HG02885 (cell line): ENCODE results near the gene ATP6V1C2.

Experiments
- ATAC-seq: cut with Tn5 transposase; IDR thresholded peaks from one replicate; pipeline ENCODE4 v1.9.1; 2021; ENCODE audit warnings: mild to moderate bottlenecking; ENCODE audit not compliant: unreplicated experiment, poor library complexity

The ATP6V1C2 gene

DNA sequence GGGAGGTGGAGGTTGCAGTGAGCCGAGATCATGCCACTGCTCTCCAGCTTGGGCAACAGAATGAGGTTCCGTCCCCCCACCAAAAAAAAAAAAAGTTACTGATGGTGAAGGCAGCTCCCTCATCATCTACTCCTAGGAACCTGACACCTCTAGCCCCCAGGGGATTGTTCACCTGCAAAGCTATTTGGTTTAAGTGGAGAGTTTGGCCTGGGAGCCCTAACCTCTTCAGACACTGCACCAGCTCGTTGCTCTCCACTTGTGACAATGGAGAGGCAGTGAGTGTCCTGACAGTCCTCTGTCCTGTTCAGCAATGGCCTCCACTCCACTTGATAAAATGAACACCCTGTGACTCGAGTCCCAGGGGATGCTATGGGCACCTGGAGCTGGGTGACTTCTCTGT lies 43.5 kb downstream of the ATP6V1C2 start:
- ATAC-seq = no peak

DNA sequence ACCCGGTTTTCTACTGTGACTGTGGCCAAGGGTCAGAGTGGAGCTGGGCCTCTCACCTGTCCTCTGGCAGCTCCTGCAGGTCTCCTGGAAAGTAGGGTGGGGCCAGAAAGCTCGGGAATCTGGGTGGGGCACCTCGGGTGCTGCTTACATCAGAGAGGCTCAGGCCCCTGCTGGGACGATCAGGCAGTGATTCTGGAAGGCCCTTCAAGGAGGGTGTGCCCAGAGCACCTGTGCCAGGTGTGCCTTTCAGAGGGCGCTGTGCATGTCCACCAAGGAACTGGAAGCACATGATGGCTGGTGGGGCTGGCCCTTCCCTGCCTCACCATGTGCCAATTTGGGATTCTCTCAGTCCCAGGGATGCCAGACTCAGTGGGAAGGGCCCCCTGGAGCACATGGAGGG lies 44.0 kb downstream of the ATP6V1C2 start:
- no peak for ATAC-seq

DNA sequence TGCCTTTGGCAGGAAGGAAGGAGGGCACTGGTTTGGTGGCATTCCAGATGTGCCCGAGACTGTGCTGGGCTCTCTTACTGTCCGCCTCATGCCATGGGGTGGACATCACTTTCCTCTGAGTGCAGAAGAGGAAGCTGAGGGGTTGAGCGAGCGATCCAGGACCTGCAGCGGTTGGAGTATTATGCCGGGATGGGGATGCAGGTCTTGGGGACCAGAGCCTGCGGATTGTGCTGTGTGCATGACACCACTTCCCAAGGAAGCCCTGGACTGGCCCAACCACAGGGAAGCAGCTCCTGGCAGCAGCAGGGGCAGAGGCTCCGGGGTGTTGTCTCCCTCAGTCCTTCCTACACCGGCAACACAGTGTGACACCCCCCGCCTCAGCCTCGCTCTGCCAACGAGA lies 44.5 kb downstream of the ATP6V1C2 start:
- no peak for ATAC-seq

DNA sequence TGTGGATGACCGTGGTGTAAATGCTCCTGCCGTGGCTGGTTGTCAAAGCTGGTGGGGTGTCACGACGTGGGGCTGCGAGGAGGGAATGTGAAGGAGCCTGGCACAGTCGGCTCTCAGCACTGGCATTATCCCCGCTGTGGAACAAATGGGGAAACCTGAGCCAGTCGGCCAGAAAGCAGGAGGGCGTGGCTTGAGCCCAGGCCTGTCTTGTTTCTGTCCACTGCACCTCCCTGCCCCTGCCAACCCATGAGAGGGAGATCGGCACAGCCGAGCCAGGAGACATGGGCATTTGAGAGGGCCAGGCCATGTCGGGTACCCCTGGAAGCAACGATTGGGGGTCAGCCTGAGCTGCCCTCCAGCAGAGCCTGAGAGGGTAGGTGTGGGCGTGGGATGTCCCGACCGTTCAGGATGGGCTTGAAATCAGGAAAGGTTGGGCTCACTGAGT lies 46.7 kb downstream of the ATP6V1C2 start:
- ATAC-seq = no peak

DNA sequence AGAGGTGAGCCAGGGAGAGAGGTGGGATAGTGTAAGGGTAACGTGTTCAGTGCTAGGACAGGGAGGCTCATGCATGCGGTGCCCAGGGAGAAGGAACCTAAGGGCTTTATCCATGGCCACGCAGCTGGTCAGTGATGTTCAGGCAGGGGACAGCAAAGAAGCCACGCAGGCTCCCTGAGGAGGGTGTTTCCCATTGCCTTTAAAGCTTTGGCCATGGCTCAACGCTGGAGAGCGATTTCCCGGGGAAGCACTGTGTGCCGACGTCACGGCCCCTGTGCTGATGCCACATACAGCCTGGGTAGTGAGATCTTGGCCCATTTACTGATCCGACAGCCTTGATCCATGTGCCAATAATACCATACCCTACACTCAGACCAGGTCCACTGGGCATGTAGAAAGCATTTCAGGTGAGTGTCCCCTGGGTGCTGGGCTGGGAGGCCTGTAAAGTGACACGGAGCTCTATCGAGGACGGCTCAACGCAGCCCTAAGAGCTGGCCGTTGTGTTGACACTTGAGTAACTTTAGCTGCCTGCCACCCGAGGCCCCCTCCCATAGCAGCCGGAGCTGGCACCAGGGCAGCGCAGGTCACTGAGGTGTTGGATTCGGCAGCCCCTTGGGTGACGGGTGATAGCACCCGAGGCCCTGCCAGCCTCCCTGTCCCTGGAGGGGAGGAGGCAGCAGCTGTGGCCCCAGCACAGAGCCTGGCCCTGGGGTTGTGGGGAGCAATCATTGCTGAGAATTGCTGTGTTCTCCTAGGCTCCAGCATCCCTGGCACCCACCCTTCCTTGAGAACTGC lies 49.7 kb downstream of the ATP6V1C2 start:
- no peak for ATAC-seq

DNA sequence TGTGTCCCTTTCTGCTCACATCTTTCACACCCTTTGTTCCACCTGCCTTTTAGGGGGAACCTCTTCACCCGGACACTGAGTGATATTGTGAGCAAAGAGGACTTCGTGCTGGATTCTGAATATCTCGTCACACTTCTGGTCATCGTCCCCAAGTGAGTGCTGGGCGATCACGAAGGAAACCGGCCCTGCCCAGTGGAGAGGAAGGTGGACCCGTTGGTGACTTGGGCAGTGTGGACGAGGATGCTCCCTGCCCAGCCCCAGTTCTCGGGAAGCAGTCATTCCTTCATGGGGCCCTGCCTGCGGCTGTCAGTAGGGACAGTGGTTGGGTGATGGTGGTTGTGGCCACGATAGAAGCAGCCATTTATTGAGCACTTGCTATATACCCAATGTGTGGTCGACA lies 50.4 kb downstream of the ATP6V1C2 start:
- no peak for ATAC-seq

DNA sequence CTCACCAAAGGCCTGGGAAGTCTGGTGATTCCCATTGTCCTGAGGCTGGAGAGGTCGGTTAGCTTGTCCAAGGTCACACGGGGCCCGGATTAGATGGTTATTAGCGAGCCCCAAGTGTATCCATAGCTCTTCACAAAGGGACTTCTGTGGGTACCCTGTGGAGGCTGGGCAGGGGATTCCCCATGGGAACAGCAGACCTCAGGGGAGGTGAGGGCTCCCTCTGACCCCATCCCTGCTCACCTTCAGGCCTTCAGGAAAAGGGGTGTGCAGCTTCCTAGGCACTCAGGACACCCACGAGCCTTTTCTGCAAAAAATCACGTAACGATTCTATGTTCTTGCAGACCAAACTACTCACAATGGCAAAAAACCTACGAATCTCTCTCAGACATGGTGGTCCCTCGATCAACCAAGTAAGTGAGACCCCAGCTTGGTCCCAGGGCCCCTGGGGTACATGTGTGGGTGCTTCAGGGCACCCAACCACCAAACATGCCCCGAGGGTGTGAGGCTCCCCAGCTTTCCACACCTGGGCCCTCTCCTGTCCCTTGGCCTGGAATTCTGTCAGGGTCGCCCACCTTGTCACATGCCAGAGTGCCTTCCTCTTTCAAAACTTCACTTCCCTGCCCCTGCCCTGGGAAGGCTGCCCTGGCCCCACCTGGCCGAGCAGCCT lies 50.9 kb downstream of the ATP6V1C2 start:
- no peak for ATAC-seq

DNA sequence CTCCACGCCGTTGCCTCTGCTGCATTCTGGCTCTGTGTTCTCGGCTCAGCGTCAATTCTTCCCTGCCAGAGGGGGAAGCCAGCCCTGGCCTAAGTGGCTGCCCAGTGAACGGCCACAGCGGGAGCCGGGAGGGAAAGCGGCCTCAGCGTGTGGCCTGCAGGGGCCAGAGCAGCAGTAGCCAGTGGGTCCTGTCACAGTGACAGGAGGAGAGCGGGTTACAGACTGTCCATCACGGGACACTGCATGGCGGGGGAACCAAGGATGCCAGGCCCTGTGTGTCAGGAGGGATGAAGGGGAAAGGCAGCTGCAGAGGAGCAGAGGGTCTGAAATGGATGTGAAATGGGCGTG lies 51.4 kb downstream of the ATP6V1C2 start:
- ATAC-seq = no peak

DNA sequence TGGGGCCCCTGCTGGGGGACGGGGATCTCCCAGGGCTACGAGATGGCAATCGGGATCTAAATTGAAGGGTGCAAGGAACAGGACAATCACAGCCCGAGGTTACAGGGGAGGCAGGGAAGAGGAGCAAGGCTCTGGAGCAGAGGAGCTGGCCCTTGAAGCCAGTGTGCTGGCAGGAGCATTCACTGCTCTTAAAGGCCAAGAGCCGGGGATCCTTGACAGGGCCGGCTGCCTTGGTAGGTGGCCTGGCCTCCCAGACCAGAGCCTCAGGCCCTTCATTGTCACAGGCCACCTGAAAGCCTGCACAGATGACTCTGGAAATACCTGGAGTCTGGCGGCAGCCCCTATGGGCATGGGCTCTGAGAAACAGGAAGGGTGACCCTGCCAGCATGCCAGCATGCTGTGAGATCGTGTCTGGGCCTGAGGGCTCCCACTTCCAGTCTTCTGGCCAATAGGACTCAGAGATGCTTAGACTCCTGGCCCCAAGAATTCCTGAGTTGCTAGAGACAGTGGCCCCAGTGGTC lies 52.5 kb downstream of the ATP6V1C2 start:
- no peak for ATAC-seq

DNA sequence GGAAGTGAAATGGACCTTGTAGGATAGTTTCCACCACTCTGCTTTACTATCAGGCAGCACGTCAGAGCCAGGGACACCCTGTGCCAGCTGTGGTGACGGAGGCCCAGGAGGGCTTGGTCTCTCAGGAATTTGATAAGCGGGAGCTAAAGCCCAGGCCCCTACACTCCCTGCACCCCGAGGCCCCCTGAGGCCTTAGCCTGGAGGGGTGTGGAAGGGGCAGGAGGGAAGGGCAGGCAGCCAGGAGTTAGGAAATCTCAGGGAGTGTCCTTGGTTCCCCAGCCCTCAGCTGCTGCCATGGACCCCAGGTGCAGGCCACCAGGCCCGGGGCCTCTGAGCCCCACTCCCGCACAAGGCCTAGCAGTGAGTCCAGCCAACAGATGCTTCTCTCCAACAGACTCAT lies 53.0 kb downstream of the ATP6V1C2 start:
- ATAC-seq = no peak

DNA sequence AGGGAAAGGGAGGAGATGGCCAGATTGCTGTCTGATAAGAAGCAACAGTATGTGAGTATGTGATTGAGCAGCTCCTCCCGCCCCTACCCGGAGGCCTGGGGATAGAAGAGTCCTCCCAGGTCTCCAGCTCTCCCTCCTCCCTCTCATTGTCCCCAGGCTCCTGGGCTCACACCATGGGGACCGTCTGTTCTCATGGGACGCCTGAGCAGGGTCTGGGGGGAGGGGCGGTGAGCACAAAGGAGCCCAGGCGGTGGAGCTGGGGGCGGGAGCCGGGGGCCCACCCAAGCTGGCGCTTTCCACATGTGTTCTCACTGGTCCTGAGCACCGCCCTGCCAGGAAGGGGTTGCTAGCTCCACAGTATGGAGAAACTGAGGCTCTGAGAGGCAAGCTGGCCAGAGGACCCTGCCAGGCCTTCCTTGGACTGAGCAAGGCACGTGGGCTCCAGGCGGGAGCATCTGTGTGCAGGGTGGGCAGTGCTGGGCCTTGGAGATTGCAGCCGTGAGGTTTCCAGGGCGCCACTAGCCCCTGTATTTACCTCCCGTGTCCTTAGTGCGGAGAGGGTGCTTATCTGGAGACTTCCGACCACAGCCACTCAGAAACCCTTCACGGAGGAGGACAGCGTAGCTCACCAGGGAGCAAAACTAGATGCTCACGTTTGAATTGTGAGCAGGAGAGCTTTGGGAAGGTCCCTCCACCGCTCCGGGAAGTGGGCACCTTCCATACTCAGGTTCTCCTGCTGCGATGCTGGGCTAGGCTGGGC lies 53.8 kb downstream of the ATP6V1C2 start:
- ATAC-seq = no peak

DNA sequence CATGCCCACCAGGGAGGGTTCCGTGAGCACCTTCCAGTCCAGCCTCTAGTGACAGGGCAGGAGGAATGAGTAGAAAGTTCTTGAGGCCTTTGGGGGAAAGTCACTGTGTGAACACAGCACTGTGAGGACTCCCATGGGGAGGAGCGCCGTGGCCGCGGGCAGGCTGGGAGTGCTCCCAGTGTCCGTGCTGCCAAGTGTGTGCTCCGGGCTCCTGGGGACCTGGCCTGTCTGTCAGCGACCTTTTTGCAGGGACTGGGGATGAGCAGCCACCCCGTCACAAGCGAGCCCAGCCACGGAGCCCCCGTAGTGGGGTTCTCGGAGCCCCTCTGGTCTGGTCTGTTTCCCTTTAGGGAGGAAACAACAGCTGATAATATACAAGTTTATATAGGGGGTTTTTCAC lies 54.4 kb downstream of the ATP6V1C2 start:
- no peak for ATAC-seq

DNA sequence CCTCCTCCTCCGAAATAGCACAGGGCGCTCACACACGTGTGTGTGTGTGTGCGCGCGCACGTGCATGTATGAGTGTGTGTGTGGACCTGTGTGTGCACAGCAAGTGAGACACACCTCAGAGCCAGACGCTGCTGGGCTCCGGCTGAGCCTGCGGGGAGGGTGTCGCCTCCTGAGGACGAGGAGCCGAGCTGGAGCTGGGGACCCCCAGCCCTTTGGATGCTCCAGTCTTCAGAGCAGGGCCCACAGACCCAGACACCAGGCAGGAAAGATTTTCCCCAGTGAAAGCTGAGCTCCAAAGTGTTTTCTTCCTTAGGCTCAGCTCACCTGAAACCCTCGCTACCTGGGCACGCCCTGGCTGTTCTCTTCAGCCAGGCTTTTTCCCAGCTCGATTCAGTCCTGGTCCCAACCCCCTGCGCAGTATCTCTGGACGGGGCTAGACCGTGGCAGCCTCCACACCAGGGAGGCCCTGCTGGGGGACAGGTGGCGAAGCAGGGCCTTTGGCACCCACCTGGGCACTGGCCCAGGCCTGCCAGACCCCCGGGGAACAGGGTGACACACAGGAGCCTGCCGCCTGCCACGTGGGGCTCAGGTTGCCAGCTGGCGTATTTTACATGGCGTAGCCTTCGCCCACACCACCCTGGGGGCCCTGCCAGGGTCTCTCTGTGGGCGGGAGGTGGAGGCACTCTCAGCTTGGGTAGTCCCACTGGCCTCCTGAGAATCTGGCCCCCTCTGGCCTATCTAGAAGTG lies 55.0 kb downstream of the ATP6V1C2 start:
- no peak for ATAC-seq

DNA sequence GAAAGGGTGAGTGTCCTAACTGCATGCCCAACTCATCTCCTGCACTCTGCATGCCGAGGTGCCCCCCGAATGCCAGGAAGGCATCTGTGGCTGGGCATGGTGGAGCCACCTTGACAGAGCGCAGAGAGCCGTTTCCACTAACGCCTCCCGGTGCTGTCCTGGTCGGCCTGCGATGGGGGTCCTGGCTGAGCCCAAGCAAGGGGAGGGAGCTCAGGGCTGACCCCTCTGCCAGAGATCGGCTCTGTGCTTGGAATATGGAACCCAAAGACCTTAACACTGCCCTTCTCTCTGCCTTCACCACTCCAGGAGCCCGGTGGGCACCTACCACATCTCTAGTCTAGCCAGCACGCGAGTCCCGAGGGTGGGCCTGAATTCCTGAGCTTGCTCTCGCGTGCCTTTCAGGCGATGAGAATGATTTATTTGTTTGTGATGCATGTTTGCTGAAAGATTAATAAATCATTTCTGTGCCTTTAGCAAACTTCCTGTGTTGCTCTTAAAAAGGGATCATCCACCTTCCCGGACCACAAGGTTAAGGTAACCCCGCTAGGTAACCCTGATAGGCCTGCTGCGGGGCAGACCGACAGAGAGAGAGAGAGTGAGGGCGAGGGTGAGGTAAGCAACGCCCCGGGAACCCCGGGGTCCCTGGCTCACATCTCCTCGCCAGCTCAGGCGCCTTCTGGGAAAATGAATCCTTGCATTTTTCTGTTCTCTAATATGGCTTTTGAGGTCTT lies 55.8 kb downstream of the ATP6V1C2 start:
- no peak for ATAC-seq

DNA sequence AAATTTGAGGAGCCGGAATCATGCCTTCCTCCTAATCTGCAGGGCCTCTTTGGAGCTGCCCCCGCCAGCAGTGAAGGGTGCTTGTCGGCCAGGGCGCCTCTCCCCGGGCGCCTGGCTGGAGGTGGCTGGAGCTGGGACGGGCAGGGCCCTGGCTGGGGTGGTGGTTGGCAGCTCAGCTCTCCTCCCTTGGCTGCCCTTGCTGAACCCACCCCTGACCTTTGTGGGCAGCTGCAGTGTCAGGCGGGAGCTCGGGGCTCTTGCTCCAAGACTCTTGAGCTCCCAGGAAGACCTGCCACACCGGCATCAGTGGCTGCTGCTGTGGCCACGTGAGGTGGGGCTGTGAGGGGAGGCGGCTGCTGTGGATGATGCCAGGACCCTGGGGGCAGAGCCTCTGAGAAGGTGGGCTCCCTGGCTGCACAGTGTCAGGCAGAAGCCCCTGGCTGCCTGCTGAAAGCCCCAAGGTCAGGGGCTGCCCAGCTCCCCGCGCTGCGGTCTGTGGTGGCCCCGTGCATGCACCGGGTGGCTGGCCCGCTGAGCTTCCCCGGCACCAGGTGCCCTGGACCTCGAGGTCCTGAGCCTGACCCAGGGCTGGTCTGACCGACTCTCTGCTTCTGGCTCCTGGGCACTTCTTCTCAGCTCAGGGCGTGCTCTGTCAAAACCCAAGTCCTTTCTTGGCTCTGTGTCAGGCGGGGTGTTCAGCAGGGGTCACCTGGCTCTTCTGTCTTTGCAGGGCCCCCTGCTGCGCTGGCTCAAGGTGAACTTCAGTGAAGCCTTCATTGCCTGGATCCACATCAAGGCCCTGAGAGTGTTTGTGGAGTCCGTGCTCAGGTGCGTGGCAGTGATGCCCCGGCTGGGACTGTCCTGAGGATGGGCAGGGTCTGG lies 56.7 kb downstream of the ATP6V1C2 start:
- no peak for ATAC-seq

DNA sequence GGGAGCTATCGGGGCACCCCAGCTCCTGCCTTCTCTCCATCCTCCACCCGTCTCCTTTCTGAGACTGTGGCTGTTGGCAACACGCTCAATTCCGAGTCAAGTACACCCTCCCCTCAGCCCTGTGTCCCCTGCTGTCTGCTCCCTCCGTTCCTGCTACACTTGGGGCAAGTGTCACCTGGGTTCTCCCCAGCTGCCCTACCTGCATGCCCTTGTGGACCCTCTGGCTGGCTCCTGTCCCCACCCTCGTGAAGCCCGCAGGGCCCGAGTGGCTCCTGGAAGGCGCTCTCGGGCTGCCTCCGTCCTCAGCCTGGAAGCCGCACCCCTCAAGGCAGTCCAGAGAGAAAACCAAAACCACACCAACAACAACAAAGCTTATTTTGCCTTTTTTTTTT lies 57.3 kb downstream of the ATP6V1C2 start:
- ATAC-seq = no peak

DNA sequence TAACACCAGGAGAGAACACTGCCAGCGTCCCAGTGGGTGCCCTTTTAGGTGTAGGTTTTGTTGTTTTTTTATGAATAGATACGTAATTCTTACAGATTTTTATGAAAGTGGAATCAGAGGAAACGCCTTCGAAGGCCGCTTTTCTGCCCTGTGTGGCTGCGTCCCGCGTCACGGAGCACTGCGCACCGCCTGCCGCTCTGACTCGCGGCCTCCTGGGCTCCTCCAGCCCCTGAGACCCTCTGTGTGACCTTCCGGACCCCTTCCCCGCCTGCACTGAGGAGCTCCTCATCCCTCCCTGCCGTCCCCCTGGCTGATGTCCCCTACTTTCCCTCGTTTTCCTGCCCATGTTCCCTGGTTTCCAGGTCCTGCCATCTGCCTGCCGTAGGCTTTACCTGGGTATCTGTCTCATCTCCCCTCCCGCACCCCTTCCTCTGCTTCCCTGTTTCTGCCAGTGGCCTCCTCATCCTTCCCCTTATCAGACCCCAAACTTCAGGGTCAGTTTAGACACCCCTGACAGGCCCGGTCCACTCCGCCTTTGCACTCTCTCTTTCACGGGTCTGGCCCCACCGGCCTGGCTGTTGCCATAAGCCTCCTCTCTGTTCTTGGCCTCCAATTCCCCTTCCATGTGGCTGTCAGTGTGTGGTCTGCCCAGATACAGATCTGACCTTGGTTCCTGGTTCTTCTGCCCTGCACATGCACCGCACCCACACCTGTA lies 58.5 kb downstream of the ATP6V1C2 start:
- no peak for ATAC-seq

DNA sequence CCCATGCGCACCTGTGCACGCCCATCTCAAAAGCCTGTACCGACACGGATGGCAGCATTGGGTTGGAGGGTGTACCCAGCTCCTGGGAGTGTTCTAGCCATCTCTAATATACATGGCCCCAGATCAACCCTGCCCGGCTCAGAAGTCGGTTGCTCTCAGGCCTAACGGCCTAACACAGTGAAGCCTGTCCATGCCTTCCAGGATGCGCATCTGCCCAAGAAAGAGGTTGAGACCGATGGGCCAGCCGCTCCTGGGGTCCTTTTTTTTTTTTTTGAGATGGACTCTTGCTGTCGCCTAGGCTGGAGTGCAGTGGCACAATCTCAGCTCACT lies 59.0 kb downstream of the ATP6V1C2 start:
- ATAC-seq = no peak
